Fibroblast of pulmonary artery (primary cell): ENCODE data around the gene RBM47.

Experiments
- DNase-seq: peaks from one replicate; pipeline ENCODE4 v3.0.0-alpha.2; 2010; ENCODE audit warnings: low read depth
- H3K4me3 ChIP-seq: replicated peaks from 2 replicates; pipeline ENCODE4 v1.5.1; 2011; ENCODE audit warnings: low read depth, mild to moderate bottlenecking, control low read depth, low read length, moderate library complexity
- CTCF ChIP-seq: IDR thresholded peaks from 2 replicates; pipeline ENCODE4 v1.5.1; 2011; ENCODE audit warnings: mild to moderate bottlenecking, control low read depth, low read length, inconsistent platforms; ENCODE audit errors: missing control alignments

The RBM47 gene

GRCh38 chr4:40425799-40426574 lies 203.7 kb downstream of the RBM47 start:
- no peak overlapping the region for H3K4me3 ChIP-seq
- no peak for TF ChIP-seq CTCF
- no peak for DNase-seq

GRCh38 chr4:40423735-40424134 lies 205.9 kb downstream of the RBM47 start:
- H3K4me3 ChIP-seq = no peak overlapping the region
- DNase-seq = peak; percentile 65
- no peak for TF ChIP-seq CTCF

- H3K4me3 ChIP-seq = no peak overlapping the region
- no peak for DNase-seq
- no peak for TF ChIP-seq CTCF
Measured at GRCh38 chr4:40421839-40422708, 207.6 kb downstream of the RBM47 start.

GRCh38 chr4:40419231-40419912 lies 210.3 kb downstream of the RBM47 start:
- TF ChIP-seq CTCF = no peak
- H3K4me3 ChIP-seq = no peak overlapping the region
- DNase-seq = no peak

- DNase-seq = no peak
- no peak overlapping the region for H3K4me3 ChIP-seq
- no peak for TF ChIP-seq CTCF
Measured at GRCh38 chr4:40418430-40419230, 211.0 kb downstream of the RBM47 start.

DNA sequence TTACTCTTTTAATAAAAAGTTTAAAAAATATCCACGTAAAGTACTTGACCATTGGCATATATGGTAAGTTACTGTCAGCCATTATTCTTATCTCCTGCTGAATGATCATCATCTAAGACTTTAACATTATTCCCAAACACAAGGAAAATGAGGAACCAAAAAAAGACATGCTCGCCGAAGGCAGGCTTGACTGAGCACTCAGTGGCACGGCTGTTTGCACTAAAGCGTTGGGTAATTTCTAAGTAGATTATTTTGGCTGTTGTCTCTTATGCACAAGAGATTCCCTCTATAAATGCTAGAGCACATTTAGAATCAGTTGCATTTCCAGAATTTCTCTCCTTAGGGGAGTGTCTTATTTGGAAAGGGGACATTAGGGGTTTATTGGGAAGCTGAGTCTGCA lies 211.7 kb downstream of the RBM47 start:
- no peak overlapping the region for H3K4me3 ChIP-seq
- no peak for DNase-seq
- no peak for TF ChIP-seq CTCF
